ENCODE data around the gene DNAJB2. TPM values are rescaled to one million over a fixed set of nuclear protein-coding genes. Genes with fewer than 3 reads are reported as not detected.

DNAJB2 gene
- total and polyA plus RNA-seq, 4 donors: 7.4 to 71.8 (median 27.0) TPM

GRCh38 chr2:219297766-219298456 is 18.7 kb downstream of the DNAJB2 start:
- DNase-seq (ENCODE audit: low spot score): peak; percentile 30
- Histone ChIP-seq H3K27ac (ENCODE audit: low read depth in 1 of 2, low read length in 2 of 2) (no peak overlapping the region), H3K9ac (ENCODE audit: low read depth in 1 of 2, low read length in 2 of 2) (no peak overlapping the region), H3K9me3 (ENCODE audit: control insufficient read depth in 4 of 4, low read length in 3 of 4) (no peaks in the 10 kb centered on the region), H3K27me3 (ENCODE audit: control insufficient read depth in 4 of 4, insufficient read depth in 4 of 4, low read length in 3 of 4) (no peaks in the 10 kb centered on the region), H3K36me3 (ENCODE audit: control insufficient read depth in 4 of 4, insufficient read depth in 3 of 4, low read depth in 1 of 4, low read length in 3 of 4) (no peaks in the 10 kb centered on the region), H3K4me1 (ENCODE audit: control insufficient read depth in 4 of 4, insufficient read depth in 4 of 4, low read length in 3 of 4) (peaks cover 0 to 8% (median 5%) of the 10 kb centered on the region in 4 donors), H3K4me3 (ENCODE audit: low read depth in 1 of 3, low read length in 3 of 3) (no peak overlapping the region)
- no peak for TF ChIP-seq CTCF (IDR thresholded peaks at IDR 0.05; ENCODE audit: low read depth, low read length, missing input control)
- no peak for TF ChIP-seq RXRA (IDR thresholded peaks at IDR 0.05)
- no peak for TF ChIP-seq TAF1 (conservative IDR thresholded peaks at IDR 0.05)
- no peak for TF ChIP-seq GABPA (IDR thresholded peaks at IDR 0.05 in 1 of 2, conservative IDR thresholded peaks at IDR 0.05 in 1 of 2)
- no peak for TF ChIP-seq REST (IDR thresholded peaks at IDR 0.05)
- TF ChIP-seq JUND (IDR thresholded peaks at IDR 0.05): no peak
- TF ChIP-seq YY1 (IDR thresholded peaks at IDR 0.05): no peak
- no peak for TF ChIP-seq SP1 (IDR thresholded peaks at IDR 0.05)
- TF ChIP-seq FOXA2 (IDR thresholded peaks at IDR 0.05): no peak
- 87% methylated on average over 14 of the region's 14 CpGs for WGBS

GRCh38 chr2:219298759-219299371 is 19.7 kb downstream of the DNAJB2 start:
- peak; percentile 95 for DNase-seq (ENCODE audit: low spot score)
- no peak overlapping the region for H3K27ac ChIP-seq (ENCODE audit: low read depth in 1 of 2, low read length in 2 of 2)

More at GRCh38 chr2:219298759-219299371, 19.7 kb downstream of the DNAJB2 start:
- H3K4me1 ChIP-seq (ENCODE audit: control insufficient read depth in 4 of 4, insufficient read depth in 4 of 4, low read length in 3 of 4): peaks cover 0 to 8% (median 5%) of the 10 kb centered on the region in 4 donors
- 21% methylated on average over 15 of the region's 15 CpGs for WGBS
- H3K9me3 ChIP-seq (ENCODE audit: control insufficient read depth in 4 of 4, low read length in 3 of 4): no peaks in the 10 kb centered on the region
- H3K36me3 ChIP-seq (ENCODE audit: control insufficient read depth in 4 of 4, insufficient read depth in 3 of 4, low read depth in 1 of 4, low read length in 3 of 4): no peaks in the 10 kb centered on the region
- TF ChIP-seq SP1 (IDR thresholded peaks at IDR 0.05) (no peak), CTCF (IDR thresholded peaks at IDR 0.05; ENCODE audit: low read depth, low read length, missing input control) (peak; percentile 99), HNF4A (conservative IDR thresholded peaks at IDR 0.05) (peak; percentile 16 to 57), FOXA2 (IDR thresholded peaks at IDR 0.05) (no peak), YY1 (IDR thresholded peaks at IDR 0.05) (no peak), HNF4G (IDR thresholded peaks at IDR 0.05) (peak; percentile 45), RAD21 (IDR thresholded peaks at IDR 0.05) (peak; percentile 89 to 93)
- H3K9ac ChIP-seq (ENCODE audit: low read depth in 1 of 2, low read length in 2 of 2): no peak overlapping the region
- no peak overlapping the region for H3K4me3 ChIP-seq (ENCODE audit: low read depth in 1 of 3, low read length in 3 of 3)
- no peaks in the 10 kb centered on the region for H3K27me3 ChIP-seq (ENCODE audit: control insufficient read depth in 4 of 4, insufficient read depth in 4 of 4, low read length in 3 of 4)
